G401.6 (cell line): ENCODE results near the gene LY6G5C.
"Not testable (repeated sequence)": the region's sequence is repeated elsewhere in the genome, so short reads cannot be mapped to it uniquely, and the experiment has no call there.

Experiments
- FAIRE-seq: peaks from 2 replicates; lab custom pipeline; 2012; peaks lifted over from hg19 to GRCh38; lab: Jason Lieb, UNC

LY6G5C gene

DNA sequence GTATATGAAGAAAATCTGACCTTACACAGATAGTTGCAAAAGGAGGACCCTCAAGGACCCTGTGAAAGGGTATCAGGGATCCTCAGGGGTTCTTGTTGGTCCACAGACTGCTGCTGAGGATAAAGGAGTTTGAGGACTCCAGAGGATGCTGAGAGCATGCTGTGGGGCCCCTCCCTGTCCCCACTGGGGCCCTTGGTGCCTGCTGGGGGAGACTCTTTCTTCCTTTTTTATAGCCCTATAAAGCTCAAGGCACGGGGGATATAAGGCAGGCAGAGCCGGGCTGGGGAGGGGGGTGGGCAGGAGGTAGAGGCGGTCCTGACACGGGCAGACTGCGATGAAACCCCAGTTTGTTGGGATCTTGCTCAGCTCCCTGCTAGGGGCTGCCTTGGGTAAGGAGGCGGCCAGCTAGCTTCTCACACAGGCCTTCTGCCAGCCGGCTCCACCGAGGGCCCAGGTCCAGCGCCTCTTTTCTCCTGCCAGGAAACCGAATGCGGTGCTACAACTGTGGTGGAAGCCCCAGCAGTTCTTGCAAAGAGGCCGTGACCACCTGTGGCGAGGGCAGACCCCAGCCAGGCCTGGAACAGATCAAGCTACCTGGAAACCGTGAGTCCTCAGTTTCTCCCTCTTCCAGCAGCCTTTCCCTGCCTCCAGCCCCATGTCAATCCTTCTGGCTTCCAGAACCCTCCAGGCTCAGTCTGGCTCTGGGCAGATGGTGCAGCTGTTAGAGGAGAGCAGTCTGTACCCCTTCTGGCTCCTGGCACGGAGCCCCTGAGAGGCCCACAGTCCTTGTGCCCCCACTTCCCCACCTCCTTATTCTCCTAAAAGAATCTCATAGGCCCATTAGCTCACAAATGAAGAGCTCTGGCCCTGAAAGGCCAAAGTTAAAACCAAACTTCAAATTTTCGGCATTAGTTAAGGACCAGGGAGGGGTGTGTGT is 34.4 kb upstream of the LY6G5C start, which contains the start of gene LY6G6D:
Gene LY6G6D, plus strand, starts transcription at position 327 of the 937 bp plus-strand sequence. Its CDS starts 8 bp downstream, at position 335.
- no peak for FAIRE-seq

DNA sequence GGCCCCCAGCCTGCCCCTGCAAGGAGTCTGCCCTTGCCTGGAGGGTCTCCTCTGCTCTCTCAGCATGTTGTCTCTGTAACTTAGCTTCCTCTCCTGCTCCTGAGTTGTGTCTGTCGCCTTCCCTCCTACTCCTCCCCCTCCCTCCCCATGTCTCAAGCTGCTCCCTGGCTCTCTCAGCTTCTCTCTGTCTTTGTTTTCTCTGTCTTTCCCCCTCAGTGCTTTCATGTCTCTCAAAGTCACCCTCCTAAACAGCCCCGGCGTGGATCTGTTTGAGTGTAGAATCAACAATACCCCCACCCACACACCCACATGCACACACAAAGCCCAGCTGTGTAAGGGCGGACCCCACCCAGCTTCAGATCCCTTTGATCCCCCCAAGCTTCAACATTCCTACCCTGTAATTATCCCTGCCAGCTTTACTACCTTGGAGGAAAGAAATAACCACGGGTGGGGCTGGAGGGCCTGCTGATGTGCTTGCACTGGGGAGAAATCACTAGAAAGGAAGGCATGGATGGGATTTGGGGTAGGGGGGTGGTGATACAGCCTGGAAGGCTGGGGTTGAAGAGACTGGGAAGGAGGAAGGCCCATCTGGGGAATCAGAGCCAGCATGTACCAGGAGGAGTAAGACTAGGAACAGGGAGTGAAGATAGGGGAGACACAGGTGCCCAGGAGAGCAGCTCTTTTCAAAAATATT is 33.3 kb upstream of the LY6G5C start:
- no peak for FAIRE-seq

DNA sequence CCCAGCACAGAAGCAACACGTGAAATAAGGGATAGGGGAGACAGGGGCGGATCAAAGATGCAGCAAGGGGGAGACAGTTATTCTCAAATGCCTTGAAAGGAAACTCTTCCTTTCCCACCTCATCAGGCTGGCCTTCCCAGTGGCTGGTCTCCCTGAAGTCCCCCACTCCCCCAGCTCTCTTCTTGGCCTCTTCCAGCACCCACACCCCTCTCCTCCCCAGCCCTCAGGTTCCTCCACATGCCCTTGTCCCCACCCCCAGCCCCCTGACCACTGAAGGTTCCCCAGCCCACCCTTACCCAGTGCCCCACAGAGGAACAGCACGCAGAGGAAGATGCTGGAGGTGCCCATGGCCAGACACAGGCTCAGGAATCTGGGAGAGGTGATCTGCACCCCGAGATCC is 32.6 kb upstream of the LY6G5C start:
- no peak for FAIRE-seq

DNA sequence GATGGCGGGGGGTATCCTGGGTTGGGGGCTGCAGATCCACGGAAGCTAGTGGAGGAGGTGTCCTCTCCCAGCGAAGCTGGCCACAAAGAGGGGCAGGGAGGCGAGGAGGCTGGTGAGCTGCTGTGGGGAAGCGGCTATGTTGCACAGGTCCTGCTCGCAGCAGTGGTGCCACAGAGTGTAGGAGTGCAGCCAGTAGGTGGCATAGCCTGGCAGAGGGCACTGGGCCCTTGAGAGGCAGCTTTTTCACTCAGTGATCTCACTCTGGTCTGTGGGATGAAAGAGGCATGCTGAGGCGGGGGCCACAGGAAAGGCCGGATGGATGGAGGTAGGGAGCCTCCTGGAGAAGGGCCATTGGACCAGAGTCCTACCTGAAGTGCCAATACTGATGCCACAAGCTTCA is 31.4 kb upstream of the LY6G5C start:
- no peak for FAIRE-seq

DNA sequence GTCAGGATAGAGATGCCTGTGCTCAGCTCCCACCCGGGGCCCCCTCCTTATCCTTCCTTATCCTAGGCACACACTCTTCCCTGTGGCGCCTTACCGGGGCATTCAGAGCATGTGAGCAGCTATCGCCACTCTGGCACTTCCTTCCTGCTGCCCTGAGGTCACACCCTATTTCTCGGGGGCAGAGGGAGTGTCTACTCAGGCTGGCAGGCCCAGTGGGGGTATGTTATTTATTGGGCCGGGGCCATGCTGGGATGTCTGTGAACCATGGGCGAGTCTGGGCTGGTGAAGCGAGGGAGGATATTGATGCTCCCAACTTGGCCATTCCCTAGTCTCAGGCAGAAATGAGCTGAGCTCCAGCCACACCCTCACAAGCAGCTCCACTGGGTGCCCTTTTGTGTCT is 30.4 kb upstream of the LY6G5C start:
- no peak for FAIRE-seq

DNA sequence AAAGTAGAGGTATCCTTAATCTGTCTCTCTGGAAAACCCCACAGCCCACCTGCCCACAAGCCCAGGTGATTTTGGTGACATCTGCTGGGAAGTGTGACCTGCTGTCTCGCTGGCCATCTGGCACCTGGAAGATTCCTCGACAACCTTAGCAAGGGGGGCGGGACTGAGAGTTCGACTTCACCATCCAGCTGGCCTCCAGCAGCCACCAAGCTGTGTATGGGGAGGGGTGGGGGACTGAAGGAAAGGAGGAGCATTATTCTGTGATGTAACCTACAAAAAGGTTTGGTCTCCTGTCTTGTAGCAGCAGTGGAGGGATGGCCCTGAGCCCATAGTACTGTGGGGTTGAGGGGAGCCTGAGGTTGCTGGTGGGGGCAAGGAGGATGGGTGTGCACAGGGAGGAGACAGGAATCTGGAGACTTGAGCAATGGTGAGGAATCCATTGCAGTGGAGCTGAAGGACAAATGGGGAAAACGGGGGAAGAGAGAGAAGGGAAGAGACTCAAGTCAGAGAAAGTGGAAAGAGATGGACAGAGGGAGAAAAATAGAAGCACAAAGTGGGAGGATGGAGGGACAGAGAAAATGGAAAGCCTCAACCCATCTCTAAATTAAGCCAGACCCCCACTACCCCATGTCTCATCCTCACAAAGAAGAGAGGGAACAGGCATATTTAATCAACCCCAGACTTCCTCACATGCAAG is 29.8 kb upstream of the LY6G5C start:
- FAIRE-seq: no peak

DNA sequence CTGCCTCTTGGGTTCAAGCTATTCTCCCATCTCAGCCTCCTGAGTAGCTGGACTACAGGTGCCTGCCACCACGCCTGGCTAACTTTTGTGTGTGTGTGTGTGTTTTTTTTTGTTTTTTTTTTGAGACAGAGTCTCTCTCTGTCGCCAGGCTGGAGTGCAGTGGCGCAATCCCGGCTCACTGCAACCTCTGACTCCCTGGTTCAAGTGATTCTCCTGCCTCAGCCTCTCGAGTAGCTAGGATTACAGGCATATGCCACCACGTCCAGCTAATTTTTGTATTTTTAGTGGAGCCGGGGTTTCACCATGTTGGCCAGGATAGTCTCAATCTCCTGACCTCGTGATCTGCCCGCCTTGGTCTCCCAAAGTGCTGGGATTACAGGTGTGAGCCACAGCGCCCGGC is 28.3 kb upstream of the LY6G5C start:
- FAIRE-seq: not testable (repeated sequence)

DNA sequence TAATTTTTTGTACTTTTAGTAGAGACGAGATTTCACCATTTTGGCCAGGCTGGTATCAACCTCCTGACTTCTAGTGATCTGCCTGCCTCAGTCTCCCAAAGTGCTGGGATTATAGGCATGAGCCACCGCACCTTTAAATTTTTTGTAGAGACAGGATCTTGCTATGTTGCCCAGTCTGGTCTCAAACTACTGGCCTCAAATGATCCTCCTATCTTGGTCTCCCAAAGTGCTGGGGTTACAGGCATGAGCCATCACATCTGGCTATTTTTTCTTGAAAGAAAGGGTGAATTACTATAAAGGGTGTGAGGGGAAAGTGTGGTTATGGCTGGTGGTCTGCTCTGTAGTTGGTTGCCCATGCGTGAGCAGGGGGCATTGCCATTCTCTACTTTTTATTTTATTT is 27.4 kb upstream of the LY6G5C start:
- no peak for FAIRE-seq

DNA sequence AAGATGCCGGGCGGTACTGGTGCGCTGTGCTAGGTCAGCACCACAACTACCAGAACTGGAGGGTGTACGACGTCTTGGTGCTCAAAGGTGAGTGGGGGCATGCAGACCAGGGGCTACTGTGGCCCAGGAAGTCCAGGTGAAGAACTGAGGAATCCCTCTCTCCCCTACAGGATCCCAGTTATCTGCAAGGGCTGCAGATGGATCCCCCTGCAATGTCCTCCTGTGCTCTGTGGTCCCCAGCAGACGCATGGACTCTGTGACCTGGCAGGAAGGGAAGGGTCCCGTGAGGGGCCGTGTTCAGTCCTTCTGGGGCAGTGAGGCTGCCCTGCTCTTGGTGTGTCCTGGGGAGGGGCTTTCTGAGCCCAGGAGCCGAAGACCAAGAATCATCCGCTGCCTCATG is 26.8 kb upstream of the LY6G5C start:
- FAIRE-seq: no peak

DNA sequence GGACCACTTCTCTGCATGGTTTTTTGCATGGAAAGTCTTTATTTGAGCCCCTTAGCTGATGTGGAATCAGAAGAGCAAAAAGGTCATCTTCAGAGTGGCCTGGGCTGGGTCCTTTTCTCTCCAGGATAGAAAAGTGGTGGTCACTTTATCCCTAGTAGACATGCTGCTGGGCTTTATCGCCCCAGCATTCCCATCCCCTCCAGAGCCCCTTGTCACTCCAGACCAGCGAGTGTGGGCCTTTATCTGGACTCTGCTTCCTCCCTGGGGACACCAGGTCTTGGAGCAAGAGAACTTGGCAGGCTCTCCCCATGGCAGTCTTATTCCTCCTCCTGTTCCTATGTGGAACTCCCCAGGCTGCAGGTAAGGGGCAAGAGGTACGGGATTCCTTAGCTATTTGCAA is 25.7 kb upstream of the LY6G5C start, which contains the start of gene LY6G6F:
Gene LY6G6F, plus strand, starts transcription at position 268 of the 400 bp plus-strand sequence. Its CDS starts 41 bp downstream, at position 309.
- FAIRE-seq: no peak

DNA sequence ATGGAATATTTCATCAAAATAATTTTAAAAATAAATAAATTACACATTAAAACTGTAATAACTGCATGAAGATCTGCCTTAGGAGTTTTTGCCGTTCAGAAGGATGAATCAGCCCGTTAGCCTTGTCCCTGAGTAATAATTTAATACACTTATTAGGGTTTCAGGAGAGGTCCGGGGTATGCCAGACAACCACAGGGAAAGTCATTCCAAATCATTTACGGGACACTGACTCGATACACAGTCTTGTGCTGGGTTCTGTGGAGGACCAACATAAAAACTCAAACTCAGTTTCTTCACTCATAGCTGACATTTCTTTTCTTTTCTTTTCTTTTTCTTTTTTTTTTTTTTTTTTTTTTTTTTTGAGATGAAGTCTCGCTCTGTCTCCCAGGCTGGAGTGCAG is 25.1 kb upstream of the LY6G5C start:
- FAIRE-seq: no peak

DNA sequence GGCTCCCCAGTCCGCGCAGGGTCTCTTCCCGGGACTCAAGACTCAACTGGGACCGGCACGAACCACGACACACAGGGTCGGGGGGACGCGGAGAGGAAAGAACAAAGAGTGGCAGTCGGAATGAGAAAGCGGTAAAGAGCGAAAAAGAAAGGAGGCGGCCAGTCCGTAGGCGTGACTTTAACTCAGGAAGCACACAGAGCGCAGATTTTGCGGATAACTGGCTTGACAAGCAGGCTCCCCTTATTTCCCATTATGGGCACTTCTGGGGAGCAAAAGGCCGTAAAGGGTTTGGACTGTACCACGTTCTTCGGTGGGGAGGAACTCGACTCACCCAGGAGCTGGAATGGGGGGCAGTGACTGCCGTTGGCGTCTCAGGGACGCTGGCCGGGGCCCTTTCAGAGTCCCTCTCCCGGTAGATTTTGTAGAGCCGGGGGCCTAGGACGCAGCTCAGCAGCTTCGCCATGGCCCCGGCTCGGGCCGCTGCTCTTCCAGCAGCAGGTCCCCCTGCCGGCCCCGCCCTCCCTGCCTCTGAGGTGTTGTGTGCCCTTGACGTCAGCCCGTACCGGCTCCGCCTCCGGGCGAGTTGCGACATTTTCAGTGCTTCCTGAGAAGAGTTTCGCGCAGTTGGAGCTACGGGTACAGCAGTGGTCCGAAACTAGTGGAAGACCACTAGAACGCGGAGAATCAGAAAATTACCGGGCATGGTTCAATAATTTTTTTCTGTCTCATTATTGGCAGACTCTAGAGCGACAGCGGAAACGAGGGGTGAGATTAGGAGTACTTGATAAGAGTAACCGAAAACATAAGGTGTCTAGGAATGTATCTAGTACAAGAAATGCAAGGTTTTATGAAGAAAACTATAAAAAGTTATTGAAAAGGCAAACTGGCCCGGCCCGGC is 22.2 kb upstream of the LY6G5C start, which contains the start of gene ABHD16A:
Gene ABHD16A, minus strand, starts transcription at position 506 of the 898 bp plus-strand sequence. Its CDS starts 43 bp downstream, at position 463.
- peak; percentile 97 for FAIRE-seq

DNA sequence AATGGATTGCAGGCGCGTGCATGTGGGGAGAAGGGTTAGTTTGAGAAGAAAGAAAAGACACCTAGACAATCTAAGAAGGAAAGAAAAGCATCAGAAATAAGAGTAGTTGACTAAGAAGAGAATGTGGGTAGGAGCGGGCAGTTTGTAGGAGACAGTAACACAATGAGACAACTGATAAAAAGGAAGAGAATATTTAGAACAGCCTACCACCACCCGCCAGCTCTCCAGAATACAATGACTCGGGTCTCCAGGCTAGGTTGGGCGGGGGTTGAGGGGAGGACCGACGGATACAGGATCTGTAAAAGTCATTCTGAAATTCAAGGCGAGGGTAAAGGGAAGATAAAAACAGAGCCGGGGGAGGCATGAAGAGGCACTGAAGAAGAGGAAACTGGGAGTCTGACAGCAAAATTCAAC is 21.5 kb upstream of the LY6G5C start:
- FAIRE-seq: no peak

DNA sequence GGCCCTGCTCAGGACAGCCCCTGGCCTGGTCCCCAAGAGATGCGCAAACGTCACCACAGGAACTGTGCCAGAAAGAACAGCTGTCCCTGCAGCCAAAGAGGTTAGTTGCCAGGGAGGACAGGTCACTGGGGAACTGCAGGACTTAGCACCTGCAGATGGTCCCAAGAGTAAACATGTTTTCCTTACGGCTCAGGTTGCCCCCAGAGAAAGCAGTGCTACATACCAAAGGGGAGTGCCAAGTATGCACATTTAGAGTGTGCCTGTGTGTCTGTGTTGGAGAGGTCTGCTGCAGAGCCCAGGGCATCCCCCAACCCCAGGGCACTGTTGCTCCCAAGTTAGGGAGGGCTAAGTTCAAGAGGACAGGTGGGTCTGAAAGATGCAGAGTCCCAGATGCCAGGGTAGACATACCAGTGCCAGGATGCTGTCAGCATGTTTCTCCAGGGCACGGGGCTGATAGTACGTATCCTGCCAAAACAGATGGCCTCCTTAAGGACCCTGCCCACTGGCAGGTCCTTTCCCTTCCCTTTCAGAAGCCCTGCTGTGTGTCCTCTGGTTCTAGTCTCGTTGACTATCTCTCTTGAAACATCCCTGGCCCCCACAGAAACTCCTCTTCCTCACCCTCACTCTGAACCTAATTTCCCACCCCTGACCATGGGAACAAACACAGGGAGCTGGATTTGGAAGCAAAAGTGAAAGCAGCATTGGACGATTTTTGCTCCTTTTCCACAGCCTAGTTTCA is 21.0 kb upstream of the LY6G5C start:
- no peak for FAIRE-seq

DNA sequence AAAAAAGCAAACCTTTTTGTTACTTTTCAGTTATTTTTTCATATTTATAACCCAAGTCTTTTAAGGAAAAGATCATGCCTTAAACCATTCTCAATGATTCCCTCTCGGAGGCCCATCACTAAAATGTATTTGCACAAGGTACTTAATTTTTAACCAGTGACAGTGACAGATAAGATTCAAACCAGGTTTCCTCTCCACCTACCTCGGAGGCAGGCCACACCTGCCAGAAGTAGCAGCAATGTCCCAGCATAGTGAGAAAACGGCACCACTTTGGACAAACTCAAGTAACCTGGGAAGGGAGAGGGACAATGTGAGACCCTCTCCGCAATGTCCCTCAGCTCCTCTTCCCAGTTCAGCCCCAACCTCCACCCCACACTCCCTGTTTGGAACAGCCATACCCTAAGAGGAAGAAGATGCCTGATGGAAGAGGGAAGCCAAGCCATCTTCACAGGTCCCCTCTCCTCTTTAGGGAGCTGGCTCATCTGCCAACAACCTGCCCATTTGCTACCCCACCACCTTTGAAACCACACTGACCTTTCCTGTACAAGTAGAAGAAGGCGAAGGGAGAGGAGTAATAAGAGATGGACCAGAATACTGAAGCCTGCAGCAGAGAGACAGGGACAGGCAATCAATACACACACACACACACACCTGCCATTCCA is 20.0 kb upstream of the LY6G5C start:
- no peak for FAIRE-seq

DNA sequence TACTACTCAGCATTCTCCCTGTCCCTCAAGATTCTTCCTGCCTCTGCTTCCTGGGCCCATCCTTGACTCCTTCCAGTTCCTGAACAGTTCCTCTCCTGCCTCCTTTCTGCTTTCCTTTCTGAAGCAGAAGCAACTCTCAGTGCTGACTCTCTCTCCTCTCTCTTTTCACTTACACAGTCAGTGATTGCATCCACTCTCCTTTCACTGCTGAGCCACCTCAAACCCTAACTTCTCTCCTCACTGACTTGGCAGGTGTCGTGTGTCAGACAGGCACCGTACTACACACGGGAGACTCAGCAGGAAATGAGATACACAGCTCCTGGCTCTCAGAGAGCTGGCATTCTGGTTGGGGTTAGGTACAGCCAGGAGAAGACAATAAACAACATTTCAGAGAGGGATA is 16.7 kb upstream of the LY6G5C start:
- no peak for FAIRE-seq

DNA sequence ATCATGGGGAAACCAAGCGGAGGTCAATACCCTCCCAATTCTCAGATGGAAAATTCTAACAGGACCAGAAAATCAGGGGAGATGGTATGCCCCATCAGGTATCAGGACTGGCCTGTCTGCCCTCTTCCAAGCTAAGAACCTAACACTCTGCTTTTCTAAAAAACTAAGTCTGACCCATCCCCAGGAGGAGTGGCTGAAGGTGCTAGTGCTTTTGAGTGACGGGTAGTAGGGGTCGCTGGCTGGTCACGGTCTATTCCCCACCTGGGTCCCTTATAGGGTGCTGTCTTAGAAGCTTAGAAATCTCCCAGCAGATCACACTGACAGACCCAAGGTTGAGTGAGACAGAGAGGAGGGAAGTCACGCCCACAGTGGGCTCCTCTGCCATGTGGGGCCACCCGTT is 12.7 kb upstream of the LY6G5C start:
- FAIRE-seq: no peak

DNA sequence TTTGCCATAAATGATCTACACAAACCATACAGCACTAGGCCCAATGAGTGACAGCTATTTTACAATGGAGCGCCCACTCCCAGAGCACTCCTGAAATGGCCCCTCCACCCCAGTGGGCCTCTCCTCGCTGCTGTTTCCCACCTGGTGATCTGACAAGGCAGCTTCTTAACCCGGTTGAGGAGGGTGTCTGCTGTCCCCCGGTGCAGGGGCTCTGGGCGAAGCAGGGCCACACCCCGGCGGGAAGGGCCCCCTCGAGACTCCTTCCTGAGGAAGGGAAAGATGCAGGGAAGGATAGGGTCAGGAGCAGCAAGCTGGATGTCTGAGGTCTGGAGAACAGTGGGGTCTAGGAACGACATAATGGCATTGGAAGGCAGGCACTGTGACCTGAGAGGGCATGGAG is 12.0 kb upstream of the LY6G5C start:
- no peak for FAIRE-seq

DNA sequence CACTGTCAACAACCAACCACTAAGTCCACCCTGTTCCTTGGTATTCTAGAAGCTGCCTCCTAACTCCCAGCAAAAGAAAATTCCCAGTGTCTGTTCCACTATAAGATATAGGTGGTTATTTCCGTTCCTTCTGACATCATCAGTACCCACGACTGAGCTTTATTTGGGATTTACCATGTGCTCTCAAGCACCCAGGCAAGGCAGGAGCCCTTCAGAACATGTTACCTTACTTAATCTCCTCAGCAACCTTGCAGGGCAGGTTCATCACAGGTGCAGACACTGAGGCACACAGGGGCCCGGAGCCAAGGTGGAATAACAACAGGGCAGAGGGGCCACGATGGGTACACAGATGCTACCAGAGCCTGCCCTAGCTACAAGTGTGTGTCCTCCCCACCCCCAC is 11.5 kb upstream of the LY6G5C start:
- FAIRE-seq: no peak

DNA sequence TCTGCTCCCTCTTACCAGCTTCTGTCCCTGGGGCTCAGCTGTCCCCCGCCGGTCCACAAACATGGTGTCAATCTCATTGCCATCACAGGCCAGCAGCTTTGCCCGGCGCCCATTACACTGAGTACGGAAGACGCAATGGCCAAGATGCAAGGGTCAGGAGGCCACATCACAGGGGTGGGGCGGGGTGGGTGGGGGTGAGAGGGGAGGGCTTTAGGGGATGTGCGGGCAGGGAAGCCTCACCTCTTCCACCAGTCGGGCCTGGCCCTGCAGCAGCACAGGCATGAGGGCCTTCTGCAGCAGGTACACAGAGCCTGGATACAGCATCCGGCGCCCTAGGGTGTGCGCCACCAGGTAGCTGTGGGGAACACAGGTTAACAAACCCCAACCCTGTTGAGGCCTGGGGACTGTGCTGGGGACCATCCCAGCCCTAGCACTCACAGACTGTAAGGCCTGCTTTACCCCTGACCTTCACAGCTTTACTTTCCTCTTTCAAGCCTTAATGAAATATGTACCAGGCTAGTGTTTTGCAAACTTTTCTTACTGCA is 10.8 kb upstream of the LY6G5C start:
- no peak for FAIRE-seq
